Spleen (tissue), 11 donors: Measurements from ENCODE around the gene CHRM1. TPM values are rescaled to one million over a fixed set of nuclear protein-coding genes. Genes with fewer than 3 reads are reported as not detected.

Source experiments
- DNase-seq: peaks from one replicate; pipeline ENCODE4 v3.0.0-alpha.2; 2020
- H3K27ac ChIP-seq, 8 donors: fragments of 200-600 bp; sonication (generic) in 7 of 8; 1 replicate in 4 of 8; 2 replicates in 4 of 8; pipeline versions ENCODE4 v1.5.0 to v1.8.0; 2016 to 2021; ENCODE audit warnings: inconsistent platforms in 4 of 8, mild to moderate bottlenecking in 4 of 8, moderate library complexity in 1 of 8
- H3K27me3 ChIP-seq, 7 donors: fragments of 200-600 bp; sonication (generic) in 6 of 7; replicated peaks in 1 of 7; 1 replicate in 4 of 7; 2 replicates in 3 of 7; pipeline versions ENCODE4 v1.5.0 to v1.8.0; 2016 to 2021; ENCODE audit warnings: inconsistent platforms in 3 of 7, mild to moderate bottlenecking in 1 of 7
- H3K36me3 ChIP-seq, 6 donors: fragments of 200-600 bp; sonication (generic) in 5 of 6; 1 replicate in 4 of 6; 2 replicates in 2 of 6; pipeline versions ENCODE4 v1.5.0 to v1.8.0; 2016 to 2021; ENCODE audit warnings: inconsistent platforms in 2 of 6
- H3K4me1 ChIP-seq, 6 donors: fragments of 200-600 bp; sonication (generic) in 5 of 6; 1 replicate in 3 of 6; 2 replicates in 3 of 6; pipeline versions ENCODE4 v1.5.0 to v1.8.0; 2016 to 2021; ENCODE audit warnings: inconsistent platforms in 3 of 6
- H3K4me3 ChIP-seq, 8 donors: fragments of 200-600 bp; sonication (generic) in 7 of 8; 1 replicate in 4 of 8; 2 replicates in 4 of 8; pipeline versions ENCODE4 v1.5.0 to v1.8.0; 2016 to 2021; ENCODE audit warnings: inconsistent platforms in 4 of 8, mild to moderate bottlenecking in 4 of 8, moderate library complexity in 2 of 8
- H3K9me3 ChIP-seq, 8 donors: fragments of 200-600 bp; sonication (generic) in 7 of 8; 1 replicate in 4 of 8; 2 replicates in 4 of 8; pipeline versions ENCODE4 v1.5.0 to v1.8.0; 2016 to 2021; ENCODE audit warnings: inconsistent platforms in 4 of 8
- CTCF ChIP-seq, 11 experiments: fragments of 200-600 bp in 7 of 11; fragments of 450-650 bp in 4 of 11; sonication (generic) in 4 of 11; IDR thresholded peaks in 8 of 11; conservative IDR thresholded peaks in 3 of 11; 1 replicate in 7 of 11; 2 replicates in 4 of 11; pipeline versions ENCODE4 v1.4.0 to v1.8.0; 2016 to 2021; ENCODE audit warnings: antibody characterized with exemption in 11 of 11, inconsistent platforms in 4 of 11, mild to moderate bottlenecking in 1 of 11
- POLR2A ChIP-seq, 3 donors: fragments of 450-650 bp; IDR thresholded peaks; one replicate each; pipeline ENCODE4 v1.5.1; 2017; ENCODE audit warnings: antibody characterized with exemption in 3 of 3, mild to moderate bottlenecking in 1 of 3
- POLR2AphosphoS5 ChIP-seq, 3 donors: sonication (generic); formaldehyde crosslinking; IDR thresholded peaks; one replicate each; pipeline ENCODE4 v1.5.1; 2017; ENCODE audit warnings: antibody characterized with exemption in 3 of 3
- WGBS, 5 donors: extraction: QIAGEN DNeasy Blood & Tissue Kit in 3 of 5; methylation state at CpG; one replicate each; pipeline versions ENCODE4 v1.1.5 to v1.1.7; 2013 to 2018; 5-methylcytosine and 5-hydroxymethylcytosine counted together
- intact Hi-C: fragments of 100-400 bp; cut with DNase I; formaldehyde crosslinking; loops from one replicate; pipeline ENCODE4 v1.15.0; 2023; ENCODE audit warnings: low total_unique reads
- polyA plus RNA-seq, 3 donors: library from polyadenylated mRNA; stranded (reverse); fragments of 200-250 nt; gene quantifications; one replicate each; pipeline ENCODE4 v1.2.1, GENCODE V29; 2013
- total RNA-seq, 7 donors: library from RNA; depleted of rRNA in 3 of 7; stranded (reverse); fragments of >200 nt in 3 of 7; fragmentation: NEBNext Ultra II Directional in 4 of 7; extraction: Animal tissue kit (Norgen Biotek cat#: 25700) in 4 of 7; gene quantifications; one replicate each; pipeline versions ENCODE4 v1.1.0 to v1.2.1, GENCODE V29; 2016 to 2021
- donor health status: healthy with polysubstance abuse.
- donor health status: DM: no; HTN: no; CAD: no; lungs with moderate emphysema.
- donor health status: DM: no; HTN: no; CAD: no.
- donor health status: Bipolar disorder and iron deficiency.
- donor health status: healthy.
- donor health status: DM: no; HTN: no; CAD: no.
- donor health status: DM: yes; HTN: yes; CAD: no.

Gene CHRM1
- total and polyA plus RNA-seq, 10 donors = not detected

GRCh38 chr11:62933285-62933684, 12.1 kb upstream of the CHRM1 start:
- TF ChIP-seq POLR2AphosphoS5 (IDR thresholded peaks at IDR 0.05) (no peak), POLR2A (IDR thresholded peaks at IDR 0.05) (no peak), CTCF (IDR thresholded peaks at IDR 0.05 in 8 of 11, conservative IDR thresholded peaks at IDR 0.05 in 3 of 11) (no peak)
- H3K36me3 ChIP-seq = no peaks in the 10 kb centered on the region
- peaks cover 0 to 37% (median under 1%) of the 10 kb centered on the region in 7 donors for H3K27me3 ChIP-seq
- no peaks in the 10 kb centered on the region for H3K9me3 ChIP-seq
- WGBS, 5 donors = 77 to 85% (median 81%) methylated on average over 12 to 13 of the region's 13 CpGs
- no peak for DNase-seq
- H3K27ac ChIP-seq = no peak overlapping the region
- H3K4me1 ChIP-seq = no peaks in the 10 kb centered on the region
- no peak overlapping the region for H3K4me3 ChIP-seq
- intact Hi-C loops = no loop called here

- H3K9me3 ChIP-seq = no peaks in the 10 kb centered on the region
- WGBS, 5 donors = 66 to 79% (median 70%) methylated on average over 8 of the region's 8 CpGs
Measured at GRCh38 chr11:62931499-62932278, 10.5 kb upstream of the CHRM1 start.

GRCh38 chr11:62930666-62931065, 9.5 kb upstream of the CHRM1 start:
- intact Hi-C loops = no loop called here

More at GRCh38 chr11:62931499-62932278, 10.5 kb upstream of the CHRM1 start:
- no peaks in the 10 kb centered on the region for H3K36me3 ChIP-seq
- peaks cover under 1 to 10% (median 4%) of the 10 kb centered on the region in 6 donors for H3K4me1 ChIP-seq
- DNase-seq = no peak
- TF ChIP-seq POLR2A (IDR thresholded peaks at IDR 0.05) = no peak
- TF ChIP-seq POLR2AphosphoS5 (IDR thresholded peaks at IDR 0.05) = no peak
- TF ChIP-seq CTCF (IDR thresholded peaks at IDR 0.05 in 8 of 11, conservative IDR thresholded peaks at IDR 0.05 in 3 of 11) = no peak
- intact Hi-C loops = no loop called here
- peaks cover 0 to 53% (median 17%) of the 10 kb centered on the region in 7 donors for H3K27me3 ChIP-seq
- no peak overlapping the region for H3K27ac ChIP-seq
- H3K4me3 ChIP-seq = no peak overlapping the region

More at GRCh38 chr11:62930666-62931065, 9.5 kb upstream of the CHRM1 start:
- Histone ChIP-seq H3K4me3 (no peak overlapping the region), H3K9me3 (no peaks in the 10 kb centered on the region), H3K36me3 (no peaks in the 10 kb centered on the region), H3K27me3 (peaks cover 4 to 64% (median 27%) of the 10 kb centered on the region in 7 donors), H3K27ac (no peak overlapping the region), H3K4me1 (peaks cover 7 to 20% (median 14%) of the 10 kb centered on the region in 6 donors)
- 47 to 62% (median 59%) methylated on average over 1 of the region's 1 CpG for WGBS, 5 donors
- no peak for TF ChIP-seq POLR2A (IDR thresholded peaks at IDR 0.05)
- no peak for TF ChIP-seq CTCF (IDR thresholded peaks at IDR 0.05 in 8 of 11, conservative IDR thresholded peaks at IDR 0.05 in 3 of 11)
- no peak for TF ChIP-seq POLR2AphosphoS5 (IDR thresholded peaks at IDR 0.05)
- no peak for DNase-seq
